PC-3 (cell line): ENCODE measurements around the gene BDH1. TPM values are rescaled to one million over a fixed set of nuclear protein-coding genes. Genes with fewer than 3 reads are reported as not detected.

Experiments used
- ATAC-seq: fragments of 200-7000 bp; cut with Tn5 transposase; 2 replicates; pipeline ENCODE4 v1.9.1; 2020; ENCODE audit warnings: mild to moderate bottlenecking, moderate library complexity
- BruUV-seq: library from RNA; stranded (reverse); fragments of 400-500 nt; replicated peaks from 2 replicates; lab custom pipeline; 2021; lab: Mats Ljungman, UMichigan
- CTCF ChIA-PET: fragments of 300-600 bp; sonication (Branson Sonifier 250); formaldehyde crosslinking; loops from one replicate; lab custom pipeline; 2022; ENCODE audit warnings: antibody characterized with exemption; lab: Charles Lee
- POLR2A ChIA-PET: fragments of 300-600 bp; sonication (Branson Sonifier 250); formaldehyde crosslinking; loops from one replicate; lab custom pipeline; 2022; ENCODE audit warnings: antibody characterized with exemption; ENCODE audit not compliant: unreplicated experiment; lab: Charles Lee
- DNase-seq: peaks from one replicate; pipeline ENCODE4 v3.0.0-alpha.2; 2015
- H2AFZ ChIP-seq: fragments of 300-600 bp; sonication (generic); 2 replicates; pipeline ENCODE4 v1.6.0; 2016; ENCODE audit warnings: antibody characterized with exemption, low read length
- H3F3A ChIP-seq: fragments of 300-600 bp; sonication (generic); one replicate; pipeline ENCODE4 v1.6.0; 2017; ENCODE audit warnings: antibody characterized with exemption, low read length, control low read depth, mild to moderate bottlenecking; ENCODE audit not compliant: unreplicated experiment
- H3K27ac ChIP-seq: fragments of 300-600 bp; sonication (generic); 2 replicates; pipeline ENCODE4 v1.5.1; 2016; ENCODE audit warnings: mild to moderate bottlenecking, low read length
- H3K27me3 ChIP-seq: fragments of 300-600 bp; sonication (generic); 2 replicates; pipeline ENCODE4 v1.6.1; 2016; ENCODE audit warnings: low read length, mixed read lengths
- H3K36me3 ChIP-seq: fragments of 300-600 bp; sonication (generic); 2 replicates; pipeline ENCODE4 v1.6.1; 2016; ENCODE audit warnings: low read depth, mixed run types, low read length, mixed read lengths
- H3K4me1 ChIP-seq: fragments of 300-600 bp; sonication (generic); 2 replicates; pipeline ENCODE4 v1.5.1; 2016; ENCODE audit warnings: low read length; ENCODE audit not compliant: insufficient read depth
- H3K4me2 ChIP-seq: fragments of 300-600 bp; sonication (generic); 2 replicates; pipeline ENCODE4 v1.6.0; 2016; ENCODE audit warnings: low read length
- H3K4me3 ChIP-seq: fragments of 300-600 bp; sonication (generic); 2 replicates; pipeline ENCODE4 v1.5.1; 2016; ENCODE audit warnings: mild to moderate bottlenecking, low read length, mixed read lengths
- H3K79me2 ChIP-seq: fragments of 300-600 bp; sonication (generic); 2 replicates; pipeline ENCODE4 v1.6.1; 2017; ENCODE audit warnings: low read length, mixed read lengths
- H3K9ac ChIP-seq: fragments of 300-600 bp; sonication (generic); 2 replicates; pipeline ENCODE4 v1.6.0; 2016; ENCODE audit warnings: mild to moderate bottlenecking, low read length
- H3K9me2 ChIP-seq: fragments of 300-600 bp; sonication (generic); replicated peaks from 2 replicates; pipeline ENCODE4 v1.6.1; 2016; ENCODE audit warnings: mixed run types, low read length, mixed read lengths
- H3K9me3 ChIP-seq: fragments of 300-600 bp; sonication (generic); 2 replicates; pipeline ENCODE4 v1.6.1; 2016; ENCODE audit warnings: low read length, mixed read lengths
- H4K20me1 ChIP-seq: fragments of 300-600 bp; sonication (generic); 2 replicates; pipeline ENCODE4 v1.6.1; 2016; ENCODE audit warnings: low read length, mixed read lengths
- EZH2 ChIP-seq: fragments of 300-600 bp; sonication (generic); IDR thresholded peaks from one replicate; pipeline ENCODE4 v1.6.1; 2017; ENCODE audit warnings: antibody characterized with exemption, mild to moderate bottlenecking, low read length; ENCODE audit not compliant: unreplicated experiment
- EZH2phosphoT487 ChIP-seq: fragments of 300-600 bp; sonication (generic); IDR thresholded peaks from 2 replicates; pipeline ENCODE4 v1.6.1; 2018; ENCODE audit warnings: mild to moderate bottlenecking, antibody characterized with exemption, low read length, borderline replicate concordance
- intact Hi-C: fragments of 100-400 bp; cut with micrococcal nuclease; formaldehyde crosslinking; loops from 2 replicates; pipeline ENCODE4 v1.9.0; 2023
- total RNA-seq: library from RNA; depleted of rRNA; stranded (reverse); fragments of >200 nt; gene quantifications from 2 replicates; pipeline ENCODE4 v1.2.3, GENCODE V29; 2014
- TF ChIP-seq, protein P1 (sequence below): fragments of 300-600 bp; sonication (generic); conservative IDR thresholded peaks from 2 replicates; pipeline ENCODE4 v1.5.1; 2017; ENCODE audit warnings: antibody characterized with exemption, low read depth, mild to moderate bottlenecking, low read length

BDH1 gene
- total RNA-seq, 1 experiment from 2014 or later: 10.6 TPM

DNA sequence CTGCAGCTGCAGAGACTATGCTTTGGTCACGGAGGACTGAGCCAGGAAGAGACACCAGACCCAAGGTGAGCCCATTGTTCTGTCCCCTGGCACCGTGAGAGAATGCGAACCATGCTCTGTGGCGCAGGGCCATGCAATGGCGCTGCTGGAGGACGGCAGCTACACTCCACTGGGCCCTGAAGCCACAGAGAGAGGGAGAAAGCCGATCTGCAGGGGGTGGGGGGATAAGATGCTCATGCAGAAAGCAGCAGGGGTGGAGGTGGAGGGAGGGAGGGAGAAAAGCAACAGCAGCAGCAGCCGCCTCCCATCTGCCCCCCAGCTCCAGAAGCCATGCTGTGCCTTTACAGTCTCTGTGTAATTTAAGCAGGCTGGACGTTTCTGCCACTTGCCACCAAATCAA is 5.3 kb downstream of the BDH1 start:
- Histone ChIP-seq H3K9me3 (no peaks in the 10 kb centered on the region), H3K9me2 (no peaks in the 10 kb centered on the region), H3K4me2 (no peak overlapping the region), H3K79me2 (no peaks in the 10 kb centered on the region), H3K9ac (no peak overlapping the region), H3K4me1 (peaks cover 7% of the 10 kb centered on the region), H3F3A (no peaks in the 10 kb centered on the region), H3K27me3 (no peaks in the 10 kb centered on the region), H3K27ac (no peak overlapping the region), H2AFZ (no peak overlapping the region), H3K4me3 (no peak overlapping the region), H3K36me3 (no peaks in the 10 kb centered on the region), H4K20me1 (no peaks in the 10 kb centered on the region)
- BruUV-seq: no TSS peak
- POLR2A ChIA-PET: no interaction called here
- TF ChIP-seq EZH2 (no peak), EZH2phosphoT487 (no peak)
- TF ChIP-seq, protein P1, sequence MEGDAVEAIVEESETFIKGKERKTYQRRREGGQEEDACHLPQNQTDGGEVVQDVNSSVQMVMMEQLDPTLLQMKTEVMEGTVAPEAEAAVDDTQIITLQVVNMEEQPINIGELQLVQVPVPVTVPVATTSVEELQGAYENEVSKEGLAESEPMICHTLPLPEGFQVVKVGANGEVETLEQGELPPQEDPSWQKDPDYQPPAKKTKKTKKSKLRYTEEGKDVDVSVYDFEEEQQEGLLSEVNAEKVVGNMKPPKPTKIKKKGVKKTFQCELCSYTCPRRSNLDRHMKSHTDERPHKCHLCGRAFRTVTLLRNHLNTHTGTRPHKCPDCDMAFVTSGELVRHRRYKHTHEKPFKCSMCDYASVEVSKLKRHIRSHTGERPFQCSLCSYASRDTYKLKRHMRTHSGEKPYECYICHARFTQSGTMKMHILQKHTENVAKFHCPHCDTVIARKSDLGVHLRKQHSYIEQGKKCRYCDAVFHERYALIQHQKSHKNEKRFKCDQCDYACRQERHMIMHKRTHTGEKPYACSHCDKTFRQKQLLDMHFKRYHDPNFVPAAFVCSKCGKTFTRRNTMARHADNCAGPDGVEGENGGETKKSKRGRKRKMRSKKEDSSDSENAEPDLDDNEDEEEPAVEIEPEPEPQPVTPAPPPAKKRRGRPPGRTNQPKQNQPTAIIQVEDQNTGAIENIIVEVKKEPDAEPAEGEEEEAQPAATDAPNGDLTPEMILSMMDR: no peak
- intact Hi-C loops: no loop called here
- DNase-seq (no peak), ATAC-seq (no peak)
- CTCF ChIA-PET: no interaction called here

DNA sequence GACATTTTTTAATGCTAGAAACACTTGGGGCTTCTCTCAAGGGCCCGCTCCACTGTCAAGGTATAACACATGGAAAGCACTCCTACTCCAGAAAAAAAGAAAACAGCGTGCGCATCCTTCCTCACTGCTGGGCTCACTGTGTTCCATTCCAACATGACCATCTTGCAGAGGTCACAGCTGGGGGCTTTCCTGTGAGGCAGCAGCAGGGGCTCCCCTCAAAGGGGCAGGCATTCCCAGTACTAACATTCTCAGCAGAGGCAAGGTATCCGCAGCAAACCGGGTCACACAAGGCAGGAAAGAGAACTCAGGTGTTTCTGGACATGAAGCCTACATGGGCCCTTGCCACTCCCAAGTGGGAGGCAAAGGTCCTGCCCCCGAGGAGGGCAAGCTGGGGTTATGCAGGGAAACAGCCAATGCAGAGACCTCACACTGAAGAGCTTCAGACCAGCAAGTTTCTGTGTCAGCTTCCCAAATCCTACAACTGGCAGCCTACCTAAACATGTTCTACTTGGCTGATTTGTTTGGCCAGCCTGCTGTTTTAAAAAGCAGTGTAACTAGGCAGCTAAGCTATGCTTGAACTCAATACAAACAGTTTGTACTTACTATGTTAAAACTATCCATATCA is 6.4 kb downstream of the BDH1 start:
- TF ChIP-seq, protein P1: no peak
- TF ChIP-seq EZH2 (no peak), EZH2phosphoT487 (no peak)
- no peak overlapping the region for H3K4me2 ChIP-seq
- peaks cover 6% of the 10 kb centered on the region for H3K4me1 ChIP-seq
- ChIA-PET CTCF (no interaction called here), POLR2A (no interaction called here)
- H3K27me3 ChIP-seq: no peaks in the 10 kb centered on the region
- intact Hi-C loops: no loop called here
- H3K79me2 ChIP-seq: no peaks in the 10 kb centered on the region
- H3F3A ChIP-seq: no peaks in the 10 kb centered on the region
- BruUV-seq: no TSS peak
- no peak for DNase-seq
- H3K9me3 ChIP-seq: no peaks in the 10 kb centered on the region
- no peak for ATAC-seq
- no peaks in the 10 kb centered on the region for H3K36me3 ChIP-seq
- no peak overlapping the region for H2AFZ ChIP-seq
- no peak overlapping the region for H3K9ac ChIP-seq
- no peak overlapping the region for H3K27ac ChIP-seq
- no peak overlapping the region for H3K4me3 ChIP-seq
- H4K20me1 ChIP-seq: no peaks in the 10 kb centered on the region
- H3K9me2 ChIP-seq: no peaks in the 10 kb centered on the region

DNA sequence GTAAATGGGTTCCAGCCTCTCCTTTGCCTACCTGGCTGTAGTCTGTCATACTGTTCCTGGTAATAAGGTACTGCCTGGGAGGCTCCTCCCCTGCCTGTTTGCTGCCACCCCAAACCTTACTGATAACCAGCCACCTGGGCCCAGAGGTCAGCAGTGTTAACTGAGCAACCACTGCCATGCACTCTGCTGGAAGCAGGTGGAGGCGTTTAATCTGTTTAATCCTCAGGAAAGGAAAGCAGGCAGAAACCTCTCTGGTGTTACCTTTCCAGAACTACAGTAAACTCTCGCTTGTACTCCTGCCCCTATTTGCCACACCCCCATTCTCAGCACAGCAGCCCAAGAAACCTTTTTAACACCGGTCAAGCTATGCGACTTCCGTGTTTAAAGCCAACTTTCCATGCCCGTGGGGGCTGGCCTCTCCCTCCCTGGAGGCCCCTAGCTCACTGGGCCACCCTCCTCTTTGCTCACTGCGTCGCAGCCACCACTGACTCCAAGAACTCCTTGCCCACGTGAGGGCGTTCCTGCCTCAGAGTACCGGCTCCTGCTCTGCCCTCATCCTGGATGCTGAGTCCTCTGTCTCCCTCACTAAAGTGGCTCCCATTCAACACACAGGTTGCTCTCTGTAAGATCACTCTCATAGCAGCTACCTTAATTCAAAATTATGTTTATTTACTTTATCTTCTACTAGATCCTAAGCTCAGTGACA is 8.3 kb downstream of the BDH1 start:
- Histone ChIP-seq H3K9me3 (no peaks in the 10 kb centered on the region), H3K27me3 (no peaks in the 10 kb centered on the region), H3K9me2 (no peaks in the 10 kb centered on the region), H3K4me1 (no peaks in the 10 kb centered on the region), H3K79me2 (no peaks in the 10 kb centered on the region), H3K9ac (no peak overlapping the region), H3K4me2 (no peak overlapping the region), H3K4me3 (no peak overlapping the region), H2AFZ (no peak overlapping the region), H4K20me1 (no peaks in the 10 kb centered on the region), H3K36me3 (no peaks in the 10 kb centered on the region), H3F3A (no peaks in the 10 kb centered on the region), H3K27ac (no peak overlapping the region)
- intact Hi-C loops: no loop called here
- no peak for ATAC-seq
- BruUV-seq: no TSS peak
- POLR2A ChIA-PET: no interaction called here
- TF ChIP-seq EZH2: no peak
- TF ChIP-seq, protein P1: no peak
- TF ChIP-seq EZH2phosphoT487: no peak
- DNase-seq: no peak
- CTCF ChIA-PET: no interaction called here
